ENCODE results near the gene SLCO1A2. TPM values are rescaled to one million over a fixed set of nuclear protein-coding genes. Genes with fewer than 3 reads are reported as not detected.

SLCO1A2 gene
- total and polyA plus RNA-seq, 2 experiments from 2014 or later = 10.2 to 10.8 TPM

DNA sequence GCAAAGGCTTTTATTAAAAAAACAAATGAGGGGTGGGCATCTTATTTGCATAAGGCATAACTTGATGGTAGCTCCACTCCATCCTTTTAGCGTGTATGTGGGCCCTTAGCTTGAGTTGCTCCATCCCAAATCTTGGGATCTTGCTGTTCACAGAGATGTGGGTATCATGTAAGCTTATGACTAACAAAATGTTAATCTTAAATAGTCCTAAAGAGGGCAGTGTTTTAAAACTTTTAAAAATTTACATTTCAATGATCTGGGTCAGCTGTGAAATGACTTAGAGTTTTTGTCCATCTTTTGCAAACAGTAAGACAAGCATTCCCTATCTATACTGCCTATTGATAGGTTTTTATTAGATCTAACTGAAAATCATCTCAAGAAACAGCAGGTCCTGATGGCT, 86.0 kb downstream of the SLCO1A2 start:
- H3K4me1 Mint-ChIP-seq = peaks cover 12% of the 10 kb centered on the region; the same call in 2 of the 3 replicates
- no peak for TF ChIP-seq EZH2phosphoT487 (IDR thresholded peaks at IDR 0.05; ENCODE audit: unreplicated experiment)
- TF ChIP-seq, protein P1, sequence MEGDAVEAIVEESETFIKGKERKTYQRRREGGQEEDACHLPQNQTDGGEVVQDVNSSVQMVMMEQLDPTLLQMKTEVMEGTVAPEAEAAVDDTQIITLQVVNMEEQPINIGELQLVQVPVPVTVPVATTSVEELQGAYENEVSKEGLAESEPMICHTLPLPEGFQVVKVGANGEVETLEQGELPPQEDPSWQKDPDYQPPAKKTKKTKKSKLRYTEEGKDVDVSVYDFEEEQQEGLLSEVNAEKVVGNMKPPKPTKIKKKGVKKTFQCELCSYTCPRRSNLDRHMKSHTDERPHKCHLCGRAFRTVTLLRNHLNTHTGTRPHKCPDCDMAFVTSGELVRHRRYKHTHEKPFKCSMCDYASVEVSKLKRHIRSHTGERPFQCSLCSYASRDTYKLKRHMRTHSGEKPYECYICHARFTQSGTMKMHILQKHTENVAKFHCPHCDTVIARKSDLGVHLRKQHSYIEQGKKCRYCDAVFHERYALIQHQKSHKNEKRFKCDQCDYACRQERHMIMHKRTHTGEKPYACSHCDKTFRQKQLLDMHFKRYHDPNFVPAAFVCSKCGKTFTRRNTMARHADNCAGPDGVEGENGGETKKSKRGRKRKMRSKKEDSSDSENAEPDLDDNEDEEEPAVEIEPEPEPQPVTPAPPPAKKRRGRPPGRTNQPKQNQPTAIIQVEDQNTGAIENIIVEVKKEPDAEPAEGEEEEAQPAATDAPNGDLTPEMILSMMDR (conservative IDR thresholded peaks at IDR 0.05; ENCODE audit: low read depth in 2 of 2) = peak in 1 of 2 experiments; percentile 37; a peak in 1 of 4 replicates

DNA sequence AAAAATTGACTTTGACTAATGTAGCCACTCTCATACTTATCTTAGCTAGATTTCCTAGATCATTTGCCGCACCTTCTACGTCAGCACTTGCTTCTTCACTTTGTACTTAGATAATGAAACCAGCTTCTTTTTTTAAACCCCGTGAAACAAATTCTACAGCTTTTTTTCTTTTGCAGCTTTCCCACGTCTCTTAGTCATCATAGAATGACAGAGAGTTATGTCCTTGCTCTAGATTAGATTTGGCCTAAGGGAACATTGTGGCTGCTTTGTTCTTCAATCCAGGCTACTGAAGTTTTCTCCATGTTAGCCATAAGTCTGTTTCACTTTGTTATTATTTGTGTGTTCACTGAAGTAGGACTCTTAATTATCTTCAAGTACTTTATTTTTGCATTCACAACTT, 94.9 kb downstream of the SLCO1A2 start:
- Histone ChIP-seq H3K4me1 (ENCODE audit: insufficient read depth) (no peaks in the 10 kb centered on the region), H3K36me3 (ENCODE audit: insufficient read depth) (no peaks in the 10 kb centered on the region), H3K9me2 (ENCODE audit: insufficient read depth) (no peaks in the 10 kb centered on the region; the same call in 1 of the 2 replicates), H3F3A (replicated peaks; ENCODE audit: low read depth) (no peaks in the 10 kb centered on the region), H3K27me3 (ENCODE audit: insufficient read depth) (no peaks in the 10 kb centered on the region), H4K20me1 (replicated peaks; ENCODE audit: insufficient read depth) (no peaks in the 10 kb centered on the region), H2AFZ (no peak overlapping the region), H3K4me2 (no peak overlapping the region), H3K27ac (ENCODE audit: low read depth) (no peak overlapping the region), H3K4me3 (no peak overlapping the region), H3K79me2 (replicated peaks; ENCODE audit: insufficient read depth) (no peaks in the 10 kb centered on the region)
- Mint-ChIP-seq H3K9me3 (no peaks in the 10 kb centered on the region), H3K4me3 (no peak overlapping the region), H3K36me3 (ENCODE audit: low read depth) (no peaks in the 10 kb centered on the region), H3K27ac (no peak overlapping the region), H3K4me1 (peaks cover 3% of the 10 kb centered on the region; the same call in 1 of the 3 replicates), H3K27me3 (ENCODE audit: insufficient read depth, low read depth, poor library complexity) (no peaks in the 10 kb centered on the region)
- TF ChIP-seq, protein P1 (conservative IDR thresholded peaks at IDR 0.05; ENCODE audit: low read depth in 2 of 2) = no peak
- TF ChIP-seq REST (IDR thresholded peaks at IDR 0.05; ENCODE audit: unreplicated experiment) (no peak), ZNF114 (CRISPR knock-in tag; IDR thresholded peaks at IDR 0.05) (no peak), ZNF462 (CRISPR knock-in tag; IDR thresholded peaks at IDR 0.05) (no peak), EZH2 (IDR thresholded peaks at IDR 0.05; ENCODE audit: low read depth, unreplicated experiment) (no peak)
- DNase-seq (ENCODE audit: low spot score) = no peak
- no peak for ATAC-seq

More for the DNA sequence above, 86.0 kb downstream of the SLCO1A2 start:
- no peaks in the 10 kb centered on the region for H3K36me3 Mint-ChIP-seq (ENCODE audit: low read depth)
- no peaks in the 10 kb centered on the region for H3K4me1 ChIP-seq (ENCODE audit: insufficient read depth)
- no peaks in the 10 kb centered on the region for H3K79me2 ChIP-seq (replicated peaks; ENCODE audit: insufficient read depth)
- peak; percentile 50 for DNase-seq (ENCODE audit: low spot score)
- no peak overlapping the region for H3K27ac ChIP-seq (ENCODE audit: low read depth)
- no peaks in the 10 kb centered on the region for H3K9me3 Mint-ChIP-seq
- H3K4me3 ChIP-seq = no peak overlapping the region
- H3K9me2 ChIP-seq (ENCODE audit: insufficient read depth) = no peaks in the 10 kb centered on the region
- no peaks in the 10 kb centered on the region for H4K20me1 ChIP-seq (replicated peaks; ENCODE audit: insufficient read depth)
- H3K27ac Mint-ChIP-seq = no peak overlapping the region
- ATAC-seq = no peak; the same call in 2 of the 3 replicates
- no peaks in the 10 kb centered on the region for H3F3A ChIP-seq (replicated peaks; ENCODE audit: low read depth)
- no peak overlapping the region for H3K4me2 ChIP-seq
- H3K27me3 ChIP-seq (ENCODE audit: insufficient read depth) = no peaks in the 10 kb centered on the region
- H2AFZ ChIP-seq = no peak overlapping the region
- no peak overlapping the region for H3K4me3 Mint-ChIP-seq
- no peaks in the 10 kb centered on the region for H3K27me3 Mint-ChIP-seq (ENCODE audit: insufficient read depth, low read depth, poor library complexity)
- H3K36me3 ChIP-seq (ENCODE audit: insufficient read depth) = no peaks in the 10 kb centered on the region

Data from GM23338 (cell line).